ENCODE data around the gene UIMC1. TPM values are rescaled to one million over a fixed set of nuclear protein-coding genes. Genes with fewer than 3 reads are reported as not detected.

Gene UIMC1
- total and polyA plus RNA-seq, 2 of the 4 experiments (the other 2 are of a cell fraction) = 19.5 to 27.6 TPM

GRCh38 chr5:176874198-176874780 lies 132.3 kb downstream of the UIMC1 start:
- intact Hi-C loops (cut with micrococcal nuclease) (no loop called here), dilution Hi-C loops (cut with HindIII; ENCODE audit: low sequenced_read_pairs, unreplicated experiment) (no loop called here), in situ Hi-C loops (cut with MboI; ENCODE audit: low sequenced_read_pairs) (no loop called here)
- Histone ChIP-seq H3K56ac (ENCODE audit: extremely low read depth, insufficient read depth, low read length) (no peak overlapping the region), H3K14ac (replicated peaks; ENCODE audit: low read depth, low read length) (no peak overlapping the region), H4K8ac (ENCODE audit: low read depth in 2 of 2, low read length in 2 of 2) (no peak overlapping the region), H3K9ac (ENCODE audit: low read depth, low read length) (no peak overlapping the region), H4K20me1 (ENCODE audit: insufficient read depth, low read length) (no peaks in the 10 kb centered on the region), H3K4me2 (ENCODE audit: low read depth, low read length) (no peak overlapping the region), H2BK15ac (ENCODE audit: low read depth, low read length) (no peak overlapping the region), H3K4me3 (ENCODE audit: insufficient read depth, low read depth, low read length) (no peak overlapping the region), H3K9me1 (ENCODE audit: insufficient read depth, low read length) (no peaks in the 10 kb centered on the region), H3K36me3 (ENCODE audit: control insufficient read depth, insufficient read depth, low read length) (no peaks in the 10 kb centered on the region), H2BK5ac (ENCODE audit: low read depth, low read length, poor library complexity, severe bottlenecking) (no peak overlapping the region), H2BK120ac (ENCODE audit: low read depth, low read length) (no peak overlapping the region), H3K18ac (ENCODE audit: low read depth, low read length) (no peak overlapping the region), H4K91ac (ENCODE audit: insufficient read depth, low read depth, low read length) (no peak overlapping the region), H3K4ac (ENCODE audit: low read depth, low read length) (no peak overlapping the region), H3K27me3 (ENCODE audit: control insufficient read depth, insufficient read depth, low read length) (peaks cover 52% of the 10 kb centered on the region), H4K5ac (ENCODE audit: low read depth, low read length) (no peak overlapping the region), H3K79me1 (ENCODE audit: low read depth in 1 of 2, low read length in 2 of 2) (no peaks in the 10 kb centered on the region), H2AK5ac (ENCODE audit: low read depth, low read length) (no peak overlapping the region), H3K4me1 (ENCODE audit: control insufficient read depth, insufficient read depth, low read length) (no peaks in the 10 kb centered on the region), H3K9me3 (ENCODE audit: control insufficient read depth, insufficient read depth, low read length) (no peaks in the 10 kb centered on the region), H2BK20ac (ENCODE audit: low read depth, low read length) (no peak overlapping the region), H2AFZ (replicated peaks; ENCODE audit: low read length, poor library complexity) (no peak overlapping the region), H3K27ac (ENCODE audit: insufficient read depth, low read length) (no peak overlapping the region), H2AK9ac (replicated peaks; ENCODE audit: low read depth, low read length, poor library complexity) (no peak overlapping the region), H3K23ac (ENCODE audit: low read depth, low read length) (no peak overlapping the region)
- ATAC-seq (ENCODE audit: low read depth) (no peak), DNase-seq (no peak)
- BruUV-seq (replicated peaks) = no TSS peak
- WGBS, 2 experiments (ENCODE audit: extremely low coverage in 2 of 2, insufficient read length in 1 of 2) = 80% methylated on average over 1 of the region's 20 CpGs; no CpG with 5 or more reads in 1 of the 2 experiments
- CTCF ChIA-PET = no interaction called here
- POLR2A ChIA-PET (ENCODE audit: unreplicated experiment) = no interaction called here
- TF ChIP-seq CHD1 (IDR thresholded peaks at IDR 0.05; ENCODE audit: low read depth, low read length) (no peak), FOS (IDR thresholded peaks at IDR 0.05; ENCODE audit: low read depth, low read length) (no peak), RFX5 (IDR thresholded peaks at IDR 0.05; ENCODE audit: low read depth, low read length) (no peak), CEBPB (IDR thresholded peaks at IDR 0.05; ENCODE audit: low read depth, low read length) (no peak), RAD21 (IDR thresholded peaks at IDR 0.05; ENCODE audit: low read length) (no peak), SMC3 (IDR thresholded peaks at IDR 0.05; ENCODE audit: low read depth, low read length) (no peak), ELK1 (IDR thresholded peaks at IDR 0.05; ENCODE audit: borderline replicate concordance, low read depth, low read length) (no peak), MAFK (IDR thresholded peaks at IDR 0.05; ENCODE audit: low read depth, low read length) (no peak), RCOR1 (IDR thresholded peaks at IDR 0.05; ENCODE audit: insufficient replicate concordance, low read length) (no peak), BHLHE40 (IDR thresholded peaks at IDR 0.05; ENCODE audit: low read depth, low read length) (no peak), POLR2A (IDR thresholded peaks at IDR 0.05; ENCODE audit: low read depth, low read length) (no peak), USF2 (IDR thresholded peaks at IDR 0.05; ENCODE audit: low read depth, low read length) (no peak), MXI1 (IDR thresholded peaks at IDR 0.05; ENCODE audit: borderline replicate concordance, low read depth, low read length) (no peak), NFE2L2 (IDR thresholded peaks at IDR 0.05; ENCODE audit: low read depth, low read length) (no peak)

Measured in IMR-90 (cell line).